Liver (tissue), 9 donors: ENCODE data around the gene LAG3. TPM values are rescaled to one million over a fixed set of nuclear protein-coding genes. Genes with fewer than 3 reads are reported as not detected.

Experiments
- DNase-seq: peaks from one replicate; pipeline ENCODE4 v3.0.0-alpha.2; 2017; ENCODE audit warnings: low spot score
- H3K27ac ChIP-seq, 2 donors: one replicate each; pipeline ENCODE4 v1.7.0; 2013; ENCODE audit warnings: inconsistent platforms in 2 of 2, low read length in 2 of 2, control low read depth in 1 of 2, low read depth in 1 of 2, mild to moderate bottlenecking in 1 of 2
- H3K27me3 ChIP-seq, 4 donors: one replicate each; pipeline versions ENCODE4 v1.6.1 to v1.7.0; 2013; ENCODE audit warnings: low read length in 3 of 4, inconsistent platforms in 1 of 4, mild to moderate bottlenecking in 1 of 4, moderate library complexity in 1 of 4; ENCODE audit not compliant: control insufficient read depth in 4 of 4, insufficient read depth in 4 of 4
- H3K36me3 ChIP-seq, 4 donors: one replicate each; pipeline versions ENCODE4 v1.6.1 to v1.7.0; 2013; ENCODE audit warnings: low read length in 3 of 4, mild to moderate bottlenecking in 3 of 4, low read depth in 1 of 4, moderate library complexity in 1 of 4; ENCODE audit not compliant: control insufficient read depth in 4 of 4, insufficient read depth in 3 of 4
- H3K4me1 ChIP-seq, 4 donors: one replicate each; pipeline versions ENCODE4 v1.6.1 to v1.7.0; 2013; ENCODE audit warnings: low read length in 3 of 4, mild to moderate bottlenecking in 3 of 4, moderate library complexity in 1 of 4; ENCODE audit not compliant: control insufficient read depth in 4 of 4, insufficient read depth in 4 of 4
- H3K4me3 ChIP-seq, 3 donors: one replicate each; pipeline versions ENCODE4 v1.6.1 to v1.7.0; 2013; ENCODE audit warnings: low read length in 3 of 3, control low read depth in 1 of 3, low read depth in 1 of 3, mild to moderate bottlenecking in 1 of 3
- H3K9ac ChIP-seq, 2 donors: one replicate each; pipeline ENCODE4 v1.7.0; 2013; ENCODE audit warnings: low read length in 2 of 2, mild to moderate bottlenecking in 2 of 2, moderate library complexity in 2 of 2, control low read depth in 1 of 2, low read depth in 1 of 2
- H3K9me3 ChIP-seq, 4 donors: one replicate each; pipeline versions ENCODE4 v1.6.1 to v1.7.0; 2013; ENCODE audit warnings: low read length in 3 of 4; ENCODE audit not compliant: control insufficient read depth in 4 of 4
- ATF3 ChIP-seq: IDR thresholded peaks from 2 replicates; pipeline ENCODE4 v1.6.1; 2016; ENCODE audit warnings: antibody characterized with exemption
- EGR1 ChIP-seq, 2 donors: IDR thresholded peaks; 2 replicates each; pipeline ENCODE4 v1.6.1; 2016 to 2018; ENCODE audit warnings: antibody characterized with exemption in 2 of 2, low read depth in 2 of 2
- FOXA1 ChIP-seq: IDR thresholded peaks from 2 replicates; pipeline ENCODE4 v1.6.1; 2016; ENCODE audit warnings: antibody characterized with exemption
- FOXA2 ChIP-seq: IDR thresholded peaks from 2 replicates; pipeline ENCODE4 v1.6.1; 2016; ENCODE audit warnings: antibody characterized with exemption
- GABPA ChIP-seq, 2 donors: IDR thresholded peaks in 1 of 2; conservative IDR thresholded peaks in 1 of 2; 2 replicates each; pipeline ENCODE4 v1.6.1; 2016; ENCODE audit warnings: antibody characterized with exemption in 2 of 2, mild to moderate bottlenecking in 1 of 2, moderate library complexity in 1 of 2
- HNF4A ChIP-seq, 2 donors: conservative IDR thresholded peaks; 2 replicates each; pipeline ENCODE4 v1.6.1; 2016; ENCODE audit warnings: antibody characterized with exemption in 2 of 2, mild to moderate bottlenecking in 2 of 2
- HNF4G ChIP-seq: IDR thresholded peaks from 2 replicates; pipeline ENCODE4 v1.6.1; 2016; ENCODE audit warnings: antibody characterized with exemption
- JUND ChIP-seq, 2 donors: IDR thresholded peaks; 2 replicates each; pipeline ENCODE4 v1.6.1; 2016; ENCODE audit warnings: antibody characterized with exemption in 2 of 2
- MAX ChIP-seq: IDR thresholded peaks from 2 replicates; pipeline ENCODE4 v1.6.1; 2016; ENCODE audit warnings: antibody characterized with exemption
- NR2F2 ChIP-seq: IDR thresholded peaks from 2 replicates; pipeline ENCODE4 v1.6.1; 2016; ENCODE audit warnings: antibody characterized with exemption
- RAD21 ChIP-seq, 2 donors: IDR thresholded peaks; 2 replicates each; pipeline ENCODE4 v1.6.1; 2016; ENCODE audit warnings: antibody characterized with exemption in 2 of 2, mild to moderate bottlenecking in 2 of 2
- RXRA ChIP-seq, 2 donors: IDR thresholded peaks; 2 replicates each; pipeline ENCODE4 v1.6.1; 2017 to 2018; ENCODE audit warnings: antibody characterized with exemption in 2 of 2, mild to moderate bottlenecking in 1 of 2
- SP1 ChIP-seq: IDR thresholded peaks from 2 replicates; pipeline ENCODE4 v1.6.1; 2018; ENCODE audit warnings: antibody characterized with exemption, mild to moderate bottlenecking
- TAF1 ChIP-seq: conservative IDR thresholded peaks from 2 replicates; pipeline ENCODE4 v1.6.1; 2016; ENCODE audit warnings: antibody characterized with exemption, mild to moderate bottlenecking
- YY1 ChIP-seq: IDR thresholded peaks from 2 replicates; pipeline ENCODE4 v1.6.1; 2016; ENCODE audit warnings: antibody characterized with exemption, mild to moderate bottlenecking
- ZBTB33 ChIP-seq: IDR thresholded peaks from 2 replicates; pipeline ENCODE4 v1.6.1; 2016; ENCODE audit warnings: antibody characterized with exemption
- WGBS: extraction: QIAGEN DNeasy Blood & Tissue Kit; methylation state at CpG from one replicate; pipeline ENCODE4 v1.1.7; 2013; 5-methylcytosine and 5-hydroxymethylcytosine counted together
- polyA plus RNA-seq, 2 donors: library from polyadenylated mRNA; stranded (reverse) in 1 of 2; unstranded in 1 of 2; fragments of 200-250 nt in 1 of 2; fragments of >200 nt in 1 of 2; fragmentation: Nextera tagmentation in 1 of 2; extraction: Ambion mirVana in 1 of 2; gene quantifications; one replicate each; pipeline versions ENCODE4 v1.2.1 to v1.2.3, GENCODE V29; 2013 to 2015
- total RNA-seq, 2 donors: library from RNA; depleted of rRNA; stranded (reverse); fragments of >200 nt; gene quantifications; one replicate each; pipeline ENCODE4 v1.2.3, GENCODE V29; 2014
- TF ChIP-seq, protein P1 (sequence below): fragments of 150-350 bp; IDR thresholded peaks from 2 replicates; pipeline ENCODE4 v1.5.1; 2017; ENCODE audit warnings: improper control_type of control experiment, low read depth, low read length; ENCODE audit not compliant: missing input control
- TF ChIP-seq, protein P2 (sequence below): IDR thresholded peaks from 2 replicates; pipeline ENCODE4 v1.6.1; 2016; ENCODE audit warnings: antibody characterized with exemption, mild to moderate bottlenecking
- donor health status: healthy.
- donor health status: healthy.
- donor health status: healthy.
- donor health status: healthy.
- donor health status: healthy.

Gene LAG3
- total and polyA plus RNA-seq, 4 donors: 0.14 to 1.2 (median 0.47) TPM

GRCh38 chr12:6748761-6749160 is 23.6 kb upstream of the LAG3 start:
- TF ChIP-seq ZBTB33 (no peak), EGR1 (IDR thresholded peaks at IDR 0.05; ENCODE audit: low read depth in 2 of 2) (no peak), RAD21 (IDR thresholded peaks at IDR 0.05) (no peak), SP1 (no peak), FOXA1 (no peak), TAF1 (no peak), YY1 (no peak), ATF3 (no peak), JUND (IDR thresholded peaks at IDR 0.05) (no peak), GABPA (IDR thresholded peaks at IDR 0.05 in 1 of 2, conservative IDR thresholded peaks at IDR 0.05 in 1 of 2) (no peak), HNF4A (conservative IDR thresholded peaks at IDR 0.05) (no peak), NR2F2 (no peak), HNF4G (no peak), MAX (no peak), FOXA2 (no peak), RXRA (IDR thresholded peaks at IDR 0.05) (no peak)
- TF ChIP-seq, protein P1, sequence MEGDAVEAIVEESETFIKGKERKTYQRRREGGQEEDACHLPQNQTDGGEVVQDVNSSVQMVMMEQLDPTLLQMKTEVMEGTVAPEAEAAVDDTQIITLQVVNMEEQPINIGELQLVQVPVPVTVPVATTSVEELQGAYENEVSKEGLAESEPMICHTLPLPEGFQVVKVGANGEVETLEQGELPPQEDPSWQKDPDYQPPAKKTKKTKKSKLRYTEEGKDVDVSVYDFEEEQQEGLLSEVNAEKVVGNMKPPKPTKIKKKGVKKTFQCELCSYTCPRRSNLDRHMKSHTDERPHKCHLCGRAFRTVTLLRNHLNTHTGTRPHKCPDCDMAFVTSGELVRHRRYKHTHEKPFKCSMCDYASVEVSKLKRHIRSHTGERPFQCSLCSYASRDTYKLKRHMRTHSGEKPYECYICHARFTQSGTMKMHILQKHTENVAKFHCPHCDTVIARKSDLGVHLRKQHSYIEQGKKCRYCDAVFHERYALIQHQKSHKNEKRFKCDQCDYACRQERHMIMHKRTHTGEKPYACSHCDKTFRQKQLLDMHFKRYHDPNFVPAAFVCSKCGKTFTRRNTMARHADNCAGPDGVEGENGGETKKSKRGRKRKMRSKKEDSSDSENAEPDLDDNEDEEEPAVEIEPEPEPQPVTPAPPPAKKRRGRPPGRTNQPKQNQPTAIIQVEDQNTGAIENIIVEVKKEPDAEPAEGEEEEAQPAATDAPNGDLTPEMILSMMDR: no peak
- TF ChIP-seq, protein P2, sequence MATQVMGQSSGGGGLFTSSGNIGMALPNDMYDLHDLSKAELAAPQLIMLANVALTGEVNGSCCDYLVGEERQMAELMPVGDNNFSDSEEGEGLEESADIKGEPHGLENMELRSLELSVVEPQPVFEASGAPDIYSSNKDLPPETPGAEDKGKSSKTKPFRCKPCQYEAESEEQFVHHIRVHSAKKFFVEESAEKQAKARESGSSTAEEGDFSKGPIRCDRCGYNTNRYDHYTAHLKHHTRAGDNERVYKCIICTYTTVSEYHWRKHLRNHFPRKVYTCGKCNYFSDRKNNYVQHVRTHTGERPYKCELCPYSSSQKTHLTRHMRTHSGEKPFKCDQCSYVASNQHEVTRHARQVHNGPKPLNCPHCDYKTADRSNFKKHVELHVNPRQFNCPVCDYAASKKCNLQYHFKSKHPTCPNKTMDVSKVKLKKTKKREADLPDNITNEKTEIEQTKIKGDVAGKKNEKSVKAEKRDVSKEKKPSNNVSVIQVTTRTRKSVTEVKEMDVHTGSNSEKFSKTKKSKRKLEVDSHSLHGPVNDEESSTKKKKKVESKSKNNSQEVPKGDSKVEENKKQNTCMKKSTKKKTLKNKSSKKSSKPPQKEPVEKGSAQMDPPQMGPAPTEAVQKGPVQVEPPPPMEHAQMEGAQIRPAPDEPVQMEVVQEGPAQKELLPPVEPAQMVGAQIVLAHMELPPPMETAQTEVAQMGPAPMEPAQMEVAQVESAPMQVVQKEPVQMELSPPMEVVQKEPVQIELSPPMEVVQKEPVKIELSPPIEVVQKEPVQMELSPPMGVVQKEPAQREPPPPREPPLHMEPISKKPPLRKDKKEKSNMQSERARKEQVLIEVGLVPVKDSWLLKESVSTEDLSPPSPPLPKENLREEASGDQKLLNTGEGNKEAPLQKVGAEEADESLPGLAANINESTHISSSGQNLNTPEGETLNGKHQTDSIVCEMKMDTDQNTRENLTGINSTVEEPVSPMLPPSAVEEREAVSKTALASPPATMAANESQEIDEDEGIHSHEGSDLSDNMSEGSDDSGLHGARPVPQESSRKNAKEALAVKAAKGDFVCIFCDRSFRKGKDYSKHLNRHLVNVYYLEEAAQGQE: no peak
- Histone ChIP-seq H3K36me3 (peaks cover 16 to 43% (median 36%) of the 10 kb centered on the region in 4 donors), H3K9me3 (no peaks in the 10 kb centered on the region), H3K4me1 (peaks cover 0 to 12% (median 9%) of the 10 kb centered on the region in 4 donors), H3K4me3 (no peak overlapping the region), H3K27me3 (no peaks in the 10 kb centered on the region), H3K27ac (no peak overlapping the region), H3K9ac (no peak overlapping the region)
- no peak for DNase-seq
- 94% methylated on average over 28 of the region's 28 CpGs for WGBS
